Heart left ventricle (tissue), 13 donors: Measurements from ENCODE around the gene CDCP2.

Experiments
- POLR2A ChIP-seq, 2 donors: fragments of 450-650 bp; IDR thresholded peaks; one replicate each; pipeline ENCODE4 v1.6.1; 2017; ENCODE audit warnings: antibody characterized with exemption in 2 of 2, mild to moderate bottlenecking in 2 of 2, moderate library complexity in 2 of 2
- TF ChIP-seq, protein P1 (sequence below), 12 donors: fragments of 200-600 bp; sonication (generic) in 4 of 12; IDR thresholded peaks; one replicate each; pipeline versions ENCODE4 v1.5.0 to v1.8.0; 2018 to 2022; ENCODE audit warnings: antibody characterized with exemption in 12 of 12, mild to moderate bottlenecking in 5 of 12
- donor health status: ischemic (EF 13 %, LVEDD 7.1; RV severe dilation, severe dysfunction).
- donor health status: DM: no; HTN: yes; CAD: no.
- donor health status: DM: no; HTN: no; CAD: no.
- donor health status: ischemic (EF 25% LVEDD 6.9; RV normal size, moderate dysfunction).
- donor health status: ischemic (EF 25% LVEDD 5.7; RV mildly dilated, moderate dysfunction).
- donor health status: ischemic (EF 35%, LVEDD 5.7; RV mildly dilated, moderate dysfunction).
- donor health status: nonischemic (EF 11% LVEDD 7.7; RV severe dilation, severe dysfunction).
- donor health status: DM: yes; HTN: yes; CAD: no.
- donor health status: PGD.
- donor health status: ischemic (EF 29% LVEDD 5.4; RV normal size, mild dysfunction).
- donor health status: nonischemic (EF 23%, LVEDD 6.1; RV moderate dilation, normal function).

- no peak for TF ChIP-seq POLR2A (IDR thresholded peaks at IDR 0.05)
- TF ChIP-seq, protein P1, sequence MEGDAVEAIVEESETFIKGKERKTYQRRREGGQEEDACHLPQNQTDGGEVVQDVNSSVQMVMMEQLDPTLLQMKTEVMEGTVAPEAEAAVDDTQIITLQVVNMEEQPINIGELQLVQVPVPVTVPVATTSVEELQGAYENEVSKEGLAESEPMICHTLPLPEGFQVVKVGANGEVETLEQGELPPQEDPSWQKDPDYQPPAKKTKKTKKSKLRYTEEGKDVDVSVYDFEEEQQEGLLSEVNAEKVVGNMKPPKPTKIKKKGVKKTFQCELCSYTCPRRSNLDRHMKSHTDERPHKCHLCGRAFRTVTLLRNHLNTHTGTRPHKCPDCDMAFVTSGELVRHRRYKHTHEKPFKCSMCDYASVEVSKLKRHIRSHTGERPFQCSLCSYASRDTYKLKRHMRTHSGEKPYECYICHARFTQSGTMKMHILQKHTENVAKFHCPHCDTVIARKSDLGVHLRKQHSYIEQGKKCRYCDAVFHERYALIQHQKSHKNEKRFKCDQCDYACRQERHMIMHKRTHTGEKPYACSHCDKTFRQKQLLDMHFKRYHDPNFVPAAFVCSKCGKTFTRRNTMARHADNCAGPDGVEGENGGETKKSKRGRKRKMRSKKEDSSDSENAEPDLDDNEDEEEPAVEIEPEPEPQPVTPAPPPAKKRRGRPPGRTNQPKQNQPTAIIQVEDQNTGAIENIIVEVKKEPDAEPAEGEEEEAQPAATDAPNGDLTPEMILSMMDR (IDR thresholded peaks at IDR 0.05): no peak
Observed at GRCh38 chr1:54112705-54113368, 40.0 kb downstream of the CDCP2 start.
